Spleen (tissue), 11 donors: ENCODE measurements around the gene RIN2. TPM values are rescaled to one million over a fixed set of nuclear protein-coding genes. Genes with fewer than 3 reads are reported as not detected.

ENCODE experiments used
- DNase-seq: peaks from one replicate; pipeline ENCODE4 v3.0.0-alpha.2; 2020
- H3K27ac ChIP-seq, 8 donors: fragments of 200-600 bp; sonication (generic) in 7 of 8; 1 replicate in 4 of 8; 2 replicates in 4 of 8; pipeline versions ENCODE4 v1.5.0 to v1.8.0; 2016 to 2021; ENCODE audit warnings: inconsistent platforms in 4 of 8, mild to moderate bottlenecking in 4 of 8, moderate library complexity in 1 of 8
- H3K27me3 ChIP-seq, 7 donors: fragments of 200-600 bp; sonication (generic) in 6 of 7; replicated peaks in 1 of 7; 1 replicate in 4 of 7; 2 replicates in 3 of 7; pipeline versions ENCODE4 v1.5.0 to v1.8.0; 2016 to 2021; ENCODE audit warnings: inconsistent platforms in 3 of 7, mild to moderate bottlenecking in 1 of 7
- H3K36me3 ChIP-seq, 6 donors: fragments of 200-600 bp; sonication (generic) in 5 of 6; 1 replicate in 4 of 6; 2 replicates in 2 of 6; pipeline versions ENCODE4 v1.5.0 to v1.8.0; 2016 to 2021; ENCODE audit warnings: inconsistent platforms in 2 of 6
- H3K4me1 ChIP-seq, 6 donors: fragments of 200-600 bp; sonication (generic) in 5 of 6; 1 replicate in 3 of 6; 2 replicates in 3 of 6; pipeline versions ENCODE4 v1.5.0 to v1.8.0; 2016 to 2021; ENCODE audit warnings: inconsistent platforms in 3 of 6
- H3K4me3 ChIP-seq, 8 donors: fragments of 200-600 bp; sonication (generic) in 7 of 8; 1 replicate in 4 of 8; 2 replicates in 4 of 8; pipeline versions ENCODE4 v1.5.0 to v1.8.0; 2016 to 2021; ENCODE audit warnings: inconsistent platforms in 4 of 8, mild to moderate bottlenecking in 4 of 8, moderate library complexity in 2 of 8
- H3K9me3 ChIP-seq, 8 donors: fragments of 200-600 bp; sonication (generic) in 7 of 8; 1 replicate in 4 of 8; 2 replicates in 4 of 8; pipeline versions ENCODE4 v1.5.0 to v1.8.0; 2016 to 2021; ENCODE audit warnings: inconsistent platforms in 4 of 8
- CTCF ChIP-seq, 11 experiments: fragments of 200-600 bp in 7 of 11; fragments of 450-650 bp in 4 of 11; sonication (generic) in 4 of 11; IDR thresholded peaks in 8 of 11; conservative IDR thresholded peaks in 3 of 11; 1 replicate in 7 of 11; 2 replicates in 4 of 11; pipeline versions ENCODE4 v1.4.0 to v1.8.0; 2016 to 2021; ENCODE audit warnings: antibody characterized with exemption in 11 of 11, inconsistent platforms in 4 of 11, mild to moderate bottlenecking in 1 of 11
- POLR2A ChIP-seq, 3 donors: fragments of 450-650 bp; IDR thresholded peaks; one replicate each; pipeline ENCODE4 v1.5.1; 2017; ENCODE audit warnings: antibody characterized with exemption in 3 of 3, mild to moderate bottlenecking in 1 of 3
- POLR2AphosphoS5 ChIP-seq, 3 donors: sonication (generic); formaldehyde crosslinking; IDR thresholded peaks; one replicate each; pipeline ENCODE4 v1.5.1; 2017; ENCODE audit warnings: antibody characterized with exemption in 3 of 3
- WGBS, 5 donors: extraction: QIAGEN DNeasy Blood & Tissue Kit in 3 of 5; methylation state at CpG; one replicate each; pipeline versions ENCODE4 v1.1.5 to v1.1.7; 2013 to 2018; 5-methylcytosine and 5-hydroxymethylcytosine counted together
- intact Hi-C: fragments of 100-400 bp; cut with DNase I; formaldehyde crosslinking; loops from one replicate; pipeline ENCODE4 v1.15.0; 2023; ENCODE audit warnings: low total_unique reads
- polyA plus RNA-seq, 3 donors: library from polyadenylated mRNA; stranded (reverse); fragments of 200-250 nt; gene quantifications; one replicate each; pipeline ENCODE4 v1.2.1, GENCODE V29; 2013
- total RNA-seq, 7 donors: library from RNA; depleted of rRNA in 3 of 7; stranded (reverse); fragments of >200 nt in 3 of 7; fragmentation: NEBNext Ultra II Directional in 4 of 7; extraction: Animal tissue kit (Norgen Biotek cat#: 25700) in 4 of 7; gene quantifications; one replicate each; pipeline versions ENCODE4 v1.1.0 to v1.2.1, GENCODE V29; 2016 to 2021
- donor health status: healthy with polysubstance abuse.
- donor health status: DM: no; HTN: no; CAD: no; lungs with moderate emphysema.
- donor health status: DM: no; HTN: no; CAD: no.
- donor health status: Bipolar disorder and iron deficiency.
- donor health status: healthy.
- donor health status: DM: no; HTN: no; CAD: no.
- donor health status: DM: yes; HTN: yes; CAD: no.

RIN2 gene
- total and polyA plus RNA-seq, 10 donors = 4.8 to 135 (median 64.0) TPM

- WGBS, 5 donors = 69 to 89% (median 87%) methylated on average over 7 of the region's 7 CpGs
- H3K27ac ChIP-seq = peak overlapping the region in 3 of 8 donors; percentile 52 to 56 (median 52)
- H3K4me3 ChIP-seq = no peak overlapping the region
- H3K9me3 ChIP-seq = no peaks in the 10 kb centered on the region
- no peaks in the 10 kb centered on the region for H3K36me3 ChIP-seq
- H3K27me3 ChIP-seq = no peaks in the 10 kb centered on the region
- no peak for DNase-seq
- TF ChIP-seq POLR2A (IDR thresholded peaks at IDR 0.05) = no peak
- TF ChIP-seq CTCF (IDR thresholded peaks at IDR 0.05 in 8 of 11, conservative IDR thresholded peaks at IDR 0.05 in 3 of 11) = no peak
- no peak for TF ChIP-seq POLR2AphosphoS5 (IDR thresholded peaks at IDR 0.05)
- peaks cover 0 to 48% (median 0%) of the 10 kb centered on the region in 6 donors for H3K4me1 ChIP-seq
- intact Hi-C loops = no loop called here
Measured at GRCh38 chr20:19775353-19776253, 17.5 kb downstream of the RIN2 start.

GRCh38 chr20:19777315-19777714, 19.3 kb downstream of the RIN2 start:
- H3K9me3 ChIP-seq = no peaks in the 10 kb centered on the region
- intact Hi-C loops = no loop called here
- 61 to 88% (median 72%) methylated on average over 6 of the region's 6 CpGs for WGBS, 5 donors

GRCh38 chr20:19777981-19778380, 19.9 kb downstream of the RIN2 start:
- H3K4me3 ChIP-seq = no peak overlapping the region
- H3K9me3 ChIP-seq = no peaks in the 10 kb centered on the region
- no peaks in the 10 kb centered on the region for H3K27me3 ChIP-seq
- no peak for TF ChIP-seq CTCF (IDR thresholded peaks at IDR 0.05 in 8 of 11, conservative IDR thresholded peaks at IDR 0.05 in 3 of 11)
- no peak for TF ChIP-seq POLR2AphosphoS5 (IDR thresholded peaks at IDR 0.05)
- no peak for TF ChIP-seq POLR2A (IDR thresholded peaks at IDR 0.05)
- H3K27ac ChIP-seq = peak overlapping the region in 6 of 8 donors; percentile 36 to 56 (median 50)
- peaks cover 0 to 39% (median 0%) of the 10 kb centered on the region in 6 donors for H3K4me1 ChIP-seq
- intact Hi-C loops = no loop called here
- WGBS, 5 donors = 84 to 97% (median 90%) methylated on average over 3 of the region's 3 CpGs
- DNase-seq = no peak
- H3K36me3 ChIP-seq = no peaks in the 10 kb centered on the region

More at GRCh38 chr20:19777315-19777714, 19.3 kb downstream of the RIN2 start:
- no peak overlapping the region for H3K4me3 ChIP-seq
- no peaks in the 10 kb centered on the region for H3K36me3 ChIP-seq
- H3K27me3 ChIP-seq = no peaks in the 10 kb centered on the region
- DNase-seq = no peak
- peaks cover 0 to 39% (median 0%) of the 10 kb centered on the region in 6 donors for H3K4me1 ChIP-seq
- H3K27ac ChIP-seq = peak overlapping the region in 7 of 8 donors; percentile 20 to 56 (median 36)
- TF ChIP-seq CTCF (IDR thresholded peaks at IDR 0.05 in 8 of 11, conservative IDR thresholded peaks at IDR 0.05 in 3 of 11) (no peak), POLR2AphosphoS5 (IDR thresholded peaks at IDR 0.05) (no peak), POLR2A (IDR thresholded peaks at IDR 0.05) (no peak)

GRCh38 chr20:19778404-19778803, 20.3 kb downstream of the RIN2 start:
- no peaks in the 10 kb centered on the region for H3K36me3 ChIP-seq
- peak overlapping the region in 7 of 8 donors; percentile 12 to 52 (median 36) for H3K27ac ChIP-seq
- peaks cover 0 to 36% (median 0%) of the 10 kb centered on the region in 6 donors for H3K4me1 ChIP-seq
- no peak overlapping the region for H3K4me3 ChIP-seq
- no peaks in the 10 kb centered on the region for H3K9me3 ChIP-seq
- DNase-seq = no peak
- intact Hi-C loops = no loop called here
- WGBS, 5 donors = 47 to 87% (median 78%) methylated on average over 3 of the region's 3 CpGs
- TF ChIP-seq POLR2AphosphoS5 (IDR thresholded peaks at IDR 0.05) (no peak), CTCF (IDR thresholded peaks at IDR 0.05 in 8 of 11, conservative IDR thresholded peaks at IDR 0.05 in 3 of 11) (no peak), POLR2A (IDR thresholded peaks at IDR 0.05) (no peak)
- H3K27me3 ChIP-seq = no peaks in the 10 kb centered on the region
